GM12891 (cell line): ENCODE results near the gene KCNIP4.

Experiments
- POLR2A ChIP-seq: IDR thresholded peaks from 2 replicates; pipeline ENCODE4 v1.6.1; 2011; ENCODE audit warnings: low read depth, low read length, control low read depth
- POLR2AphosphoS5 ChIP-seq: IDR thresholded peaks from 2 replicates; pipeline ENCODE4 v1.6.1; 2011; ENCODE audit warnings: low read depth, low read length, control low read depth
- TAF1 ChIP-seq: IDR thresholded peaks from 2 replicates; pipeline ENCODE4 v1.6.1; 2011; ENCODE audit warnings: low read depth, low read length, control low read depth

DNA sequence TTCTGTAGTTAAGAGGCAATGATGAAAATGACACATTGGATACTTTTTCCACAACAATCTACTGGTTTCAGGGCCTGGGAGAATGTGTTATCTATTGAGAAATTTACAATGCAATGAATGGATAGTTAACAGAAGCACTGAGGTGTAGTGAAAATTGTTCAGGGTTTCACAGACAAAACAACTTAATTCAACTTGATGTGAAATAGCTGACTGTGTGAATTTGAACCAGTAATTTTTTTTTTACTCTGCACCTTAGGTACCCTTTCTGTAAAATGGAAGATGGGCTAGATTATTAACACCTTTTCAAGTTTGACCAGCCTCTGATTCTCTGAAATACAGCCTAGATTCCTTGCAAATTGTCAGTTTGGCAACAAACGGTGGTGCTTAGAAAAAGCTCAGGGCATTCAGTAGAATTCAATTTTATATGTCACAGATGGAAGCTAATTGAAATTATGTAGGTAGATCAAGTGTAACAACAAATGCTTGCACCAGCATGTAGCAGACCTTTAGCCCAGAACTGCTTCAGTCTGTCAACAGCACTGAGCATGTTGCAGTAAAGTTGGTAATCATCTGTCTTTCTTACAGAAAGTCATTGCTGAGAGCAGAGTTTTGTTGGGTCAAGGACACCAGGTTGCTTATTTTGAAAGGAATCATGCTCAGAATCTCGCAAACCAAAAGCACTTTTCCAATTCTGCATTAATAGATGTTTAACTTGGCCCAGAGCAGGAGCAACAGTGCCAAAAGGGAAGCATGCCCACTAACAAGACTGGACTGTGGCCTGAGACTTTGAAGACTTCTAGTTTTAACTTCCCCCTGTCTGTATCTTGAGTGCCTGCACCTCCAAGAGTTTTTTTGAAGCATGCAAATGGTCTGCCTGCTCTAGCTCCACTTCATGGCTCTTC, 721.7 kb downstream of the KCNIP4 start:
- TF ChIP-seq POLR2A (no peak), POLR2AphosphoS5 (no peak), TAF1 (no peak)
